GM12874 (cell line): Measurements from ENCODE around the gene RARRES1.
A peak's percentile ranks its signal among the peaks of the same experiment; 100 is the strongest.

Experiments used
- CTCF ChIP-seq: IDR thresholded peaks from 2 replicates; pipeline ENCODE4 v1.5.1; 2011; ENCODE audit warnings: low read depth, mild to moderate bottlenecking, control low read depth, low read length, moderate library complexity; ENCODE audit not compliant: insufficient read depth

The RARRES1 gene

GRCh38 chr3:158732856-158733200 lies 571 bp upstream of the RARRES1 start:
- no peak for TF ChIP-seq CTCF

GRCh38 chr3:158731486-158731885 lies 771 bp downstream of the RARRES1 start:
- no peak for TF ChIP-seq CTCF

GRCh38 chr3:158728851-158729250 lies 3.4 kb downstream of the RARRES1 start:
- TF ChIP-seq CTCF = no peak

GRCh38 chr3:158728061-158728377 lies 4.2 kb downstream of the RARRES1 start:
- TF ChIP-seq CTCF = no peak

GRCh38 chr3:158727206-158728060 lies 4.8 kb downstream of the RARRES1 start:
- TF ChIP-seq CTCF = peak; percentile 66

- TF ChIP-seq CTCF = no peak
Measured at GRCh38 chr3:158725348-158726011, 6.8 kb downstream of the RARRES1 start.

- no peak for TF ChIP-seq CTCF
Measured at GRCh38 chr3:158723991-158724390, 8.3 kb downstream of the RARRES1 start.
